Activated CD8-positive, alpha-beta memory T cell treated with anti-CD3 and anti-CD28 coated beads, Interleukin-2, amount 50 U/mL, for 24 hours (primary cell): ENCODE data around the gene OR10K2.
"Not testable (repeated sequence)": the region's sequence is repeated elsewhere in the genome, so short reads cannot be mapped to it uniquely, and the experiment has no call there.

Experiments used
- DNase-seq: peaks from one replicate; pipeline ENCODE4 v3.0.0-alpha.2; 2020; ENCODE audit errors: extremely low read depth

Gene OR10K2, protein sequence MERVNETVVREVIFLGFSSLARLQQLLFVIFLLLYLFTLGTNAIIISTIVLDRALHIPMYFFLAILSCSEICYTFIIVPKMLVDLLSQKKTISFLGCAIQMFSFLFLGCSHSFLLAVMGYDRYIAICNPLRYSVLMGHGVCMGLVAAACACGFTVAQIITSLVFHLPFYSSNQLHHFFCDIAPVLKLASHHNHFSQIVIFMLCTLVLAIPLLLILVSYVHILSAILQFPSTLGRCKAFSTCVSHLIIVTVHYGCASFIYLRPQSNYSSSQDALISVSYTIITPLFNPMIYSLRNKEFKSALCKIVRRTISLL

DNA sequence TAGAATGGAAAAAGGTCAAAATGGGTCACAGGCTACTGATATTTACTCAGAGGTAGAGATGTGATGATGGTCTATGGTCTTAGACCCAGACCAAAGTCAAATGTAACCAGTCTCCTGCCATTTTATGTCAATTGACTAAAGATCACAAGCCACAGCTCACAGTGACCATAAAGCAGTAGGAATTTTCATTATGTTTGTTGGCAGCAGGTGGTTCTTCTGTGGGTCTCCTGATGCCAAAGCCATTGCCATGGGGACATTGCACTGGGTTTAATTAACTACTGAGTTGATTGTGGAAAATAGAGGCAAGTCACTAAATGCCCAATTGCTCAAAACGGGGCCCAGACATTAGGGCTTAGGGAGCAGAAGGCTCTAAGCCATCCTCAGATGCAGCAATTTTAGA is at the start of gene OR10K2:
OR10K2 (minus strand) TSS at position 101 of the 400 bp plus-strand sequence. CDS start 5,371 bp downstream, outside the sequence.
- DNase-seq: no peak

DNA sequence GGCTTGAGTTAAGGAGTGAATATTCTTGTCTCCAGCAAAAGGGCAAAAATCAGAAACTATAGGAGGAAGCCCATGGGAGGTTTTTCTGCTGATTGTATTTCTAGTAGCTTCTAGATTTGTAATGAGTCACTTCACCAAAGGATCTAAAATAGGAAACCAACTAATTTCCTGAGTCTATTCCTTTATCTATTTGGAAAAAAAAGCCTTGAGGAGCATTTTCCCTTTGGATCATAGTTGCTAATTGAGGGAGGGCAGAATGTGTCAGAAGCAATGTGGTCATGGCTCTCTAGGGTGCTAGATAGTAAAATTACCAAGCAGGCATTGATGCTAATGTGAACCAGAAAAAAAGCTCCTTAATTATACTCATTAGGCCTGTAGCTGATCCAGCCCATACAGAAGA is 45.9 kb upstream of the OR10K2 start, which contains the start of gene OR10R2:
OR10R2 (plus strand) TSS at position 301 of the 400 bp plus-strand sequence. CDS start 106 bp downstream, outside the sequence.
- no peak for DNase-seq

DNA sequence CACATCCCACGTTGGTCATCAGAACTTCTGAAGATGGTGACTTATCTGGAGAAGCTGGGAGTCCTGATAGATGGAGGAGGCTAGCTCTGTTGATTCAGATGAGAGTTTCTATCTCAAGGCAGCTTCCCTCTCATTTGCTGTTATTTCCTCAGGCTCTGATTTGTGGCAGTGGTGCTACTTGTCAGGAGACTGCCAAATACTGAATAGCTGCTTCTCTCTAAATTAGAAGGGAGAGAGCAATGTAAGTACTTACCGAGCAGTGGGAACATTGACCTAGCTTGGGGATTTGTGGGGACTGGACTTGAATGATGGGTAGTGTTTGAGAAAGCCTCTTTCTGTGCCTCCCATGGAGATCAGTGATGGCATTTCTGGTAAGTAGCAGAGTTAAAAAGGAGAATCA is 35.5 kb upstream of the OR10K2 start, which contains the start of gene OR10K1:
OR10K1 (plus strand) TSS at position 301 of the 400 bp plus-strand sequence. CDS start 3,728 bp downstream, outside the sequence.
- DNase-seq: no peak

DNA sequence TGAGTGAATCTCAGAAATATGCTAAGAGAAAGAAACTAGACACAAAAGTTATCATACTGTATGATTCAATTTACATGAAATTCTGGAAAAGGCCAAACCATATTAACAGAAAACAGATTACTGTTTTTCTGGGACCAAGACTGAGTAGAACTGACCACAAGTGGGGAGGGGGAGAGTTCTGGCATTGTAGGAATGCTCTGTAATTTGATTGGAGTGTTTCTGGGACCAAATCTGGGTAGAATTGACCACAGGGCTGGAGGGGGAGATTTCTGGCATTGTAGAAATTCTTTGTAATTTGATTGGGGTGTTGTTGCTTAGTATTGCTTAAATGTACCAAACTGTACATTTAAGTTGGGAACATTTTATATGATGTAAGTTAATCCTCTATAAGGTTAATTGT is 32.2 kb upstream of the OR10K2 start:
- DNase-seq: no peak

DNA sequence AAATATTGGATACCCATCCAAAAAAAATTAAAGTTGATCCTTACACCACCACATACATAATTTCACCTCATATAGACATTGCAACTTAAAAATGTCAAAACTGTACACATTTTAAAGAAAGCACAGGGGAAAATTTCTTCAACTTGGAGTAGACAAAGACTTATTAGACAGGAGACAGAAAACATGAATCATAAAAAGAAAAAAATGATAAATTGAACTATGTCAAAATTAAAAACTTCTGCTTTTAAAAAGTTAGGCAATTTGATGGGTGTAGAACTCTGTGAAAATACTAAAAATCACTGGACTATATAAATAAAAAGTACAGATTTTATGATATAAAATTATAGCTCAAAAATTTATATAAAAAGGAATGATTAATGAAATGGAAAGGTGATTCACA is 31.2 kb upstream of the OR10K2 start:
- no peak for DNase-seq

DNA sequence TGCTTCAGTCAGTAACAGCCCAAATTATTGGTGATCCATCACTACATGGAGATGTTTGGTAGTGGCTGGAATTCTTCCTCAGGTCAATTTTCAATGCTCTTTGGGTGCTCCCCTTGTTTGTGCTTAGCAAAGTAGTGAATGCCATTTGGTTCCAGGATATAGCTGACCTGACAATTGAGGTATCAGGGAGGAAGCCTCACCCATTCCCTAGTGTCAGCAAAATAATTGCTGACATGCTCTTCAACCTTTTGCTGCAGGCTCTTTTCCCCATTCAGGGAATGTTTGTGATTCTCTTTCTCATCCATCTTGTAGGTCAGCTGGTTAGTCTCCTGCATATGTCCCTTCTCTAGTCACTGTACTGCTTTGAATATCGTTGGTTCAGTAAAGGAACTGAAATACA is 28.5 kb upstream of the OR10K2 start:
- DNase-seq: no peak

DNA sequence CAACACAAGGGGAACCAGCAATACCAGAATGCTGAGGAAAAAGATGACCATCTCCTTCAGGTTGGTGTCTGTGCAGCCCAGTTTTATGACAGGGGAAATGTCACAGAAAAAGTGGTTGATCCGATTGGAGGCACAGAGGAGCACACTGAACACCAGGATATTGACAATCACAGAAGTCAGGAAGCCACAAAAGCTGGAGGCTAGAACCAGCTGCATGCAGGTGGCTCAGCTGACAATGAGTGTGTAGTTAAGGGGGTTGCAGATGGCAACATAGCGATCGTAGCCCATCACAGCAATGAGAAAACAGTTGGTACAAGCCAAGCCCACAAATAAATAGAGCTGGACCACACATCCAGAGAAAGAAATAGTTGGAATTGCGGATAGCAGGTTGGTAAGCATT is 19.3 kb upstream of the OR10K2 start:
- no peak for DNase-seq

DNA sequence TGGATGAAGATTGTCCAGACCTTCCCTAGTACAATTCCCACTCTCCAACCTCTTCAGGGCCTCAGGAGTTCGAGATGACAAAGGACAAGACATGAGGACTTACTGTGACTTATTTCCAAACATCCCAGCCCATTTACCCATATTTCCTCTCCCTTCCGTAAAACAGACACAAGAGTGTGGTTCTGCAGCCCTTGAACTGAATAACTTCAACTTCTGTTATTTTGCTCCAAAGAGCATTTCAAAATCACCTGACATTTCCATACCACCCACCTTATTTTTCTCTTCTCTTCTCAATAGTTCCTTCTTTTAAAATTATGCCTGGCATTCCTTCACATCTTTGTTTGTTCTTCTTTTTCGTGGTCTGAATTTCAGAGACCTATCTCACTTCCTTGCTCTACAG is 8.7 kb upstream of the OR10K2 start:
- no peak for DNase-seq

DNA sequence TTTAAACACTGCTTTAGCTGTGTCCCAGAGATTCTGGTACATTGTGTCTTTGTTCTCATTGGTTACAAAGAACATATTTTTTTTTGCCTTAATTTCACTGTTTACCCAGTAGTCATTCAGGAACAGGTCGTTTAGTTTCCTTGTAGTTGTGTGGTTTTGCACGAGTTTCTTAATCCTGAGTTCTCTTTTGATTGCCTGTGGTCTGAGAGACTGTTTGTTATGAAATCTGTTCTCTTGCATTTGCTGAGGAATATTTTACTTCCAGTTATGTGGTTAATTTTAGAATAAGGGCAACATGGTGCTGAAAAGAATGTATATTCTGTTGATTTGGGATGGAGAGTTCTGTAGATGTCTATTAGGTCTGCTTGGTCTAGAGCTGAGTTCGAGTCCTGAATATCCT is 4.1 kb upstream of the OR10K2 start:
- not testable (repeated sequence) for DNase-seq

DNA sequence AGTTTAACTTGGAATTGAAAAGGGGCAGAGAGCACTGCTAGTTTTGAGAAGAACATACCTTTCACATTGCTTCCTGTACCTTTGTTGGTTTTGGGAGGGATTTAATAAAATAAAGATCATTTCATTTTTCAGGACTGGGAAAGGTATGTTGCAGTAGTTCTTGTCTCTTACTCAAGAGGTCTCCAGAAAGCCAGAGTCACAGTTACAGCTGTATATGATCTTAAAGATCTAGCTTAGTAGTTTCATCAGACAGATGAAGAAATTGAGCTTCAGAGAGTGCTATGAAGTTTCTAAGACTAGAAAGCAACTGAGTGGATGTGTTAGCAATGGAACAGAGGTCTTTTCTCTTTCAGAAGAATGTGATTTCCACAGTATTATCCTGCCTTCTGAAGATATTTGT is 1.0 kb downstream of the OR10K2 start:
- no peak for DNase-seq

DNA sequence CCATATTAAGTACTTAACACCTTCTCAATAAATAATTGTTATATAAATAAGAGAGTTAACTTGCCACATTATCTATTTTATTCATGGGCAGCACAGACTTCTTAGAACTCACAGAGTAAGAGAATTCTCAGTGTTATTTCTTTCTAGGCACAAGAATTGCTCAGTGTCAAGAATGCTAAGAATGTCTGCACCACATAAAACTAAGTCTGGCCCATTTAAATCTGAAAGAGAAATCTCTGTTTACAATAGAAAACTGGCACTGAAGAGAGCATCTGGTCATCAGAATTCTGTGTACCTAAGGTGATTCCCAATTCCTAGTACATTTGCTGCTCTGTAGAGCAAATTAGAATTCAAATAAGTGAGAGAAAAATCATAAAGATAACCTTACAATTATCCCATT is 3.8 kb downstream of the OR10K2 start:
- no peak for DNase-seq

DNA sequence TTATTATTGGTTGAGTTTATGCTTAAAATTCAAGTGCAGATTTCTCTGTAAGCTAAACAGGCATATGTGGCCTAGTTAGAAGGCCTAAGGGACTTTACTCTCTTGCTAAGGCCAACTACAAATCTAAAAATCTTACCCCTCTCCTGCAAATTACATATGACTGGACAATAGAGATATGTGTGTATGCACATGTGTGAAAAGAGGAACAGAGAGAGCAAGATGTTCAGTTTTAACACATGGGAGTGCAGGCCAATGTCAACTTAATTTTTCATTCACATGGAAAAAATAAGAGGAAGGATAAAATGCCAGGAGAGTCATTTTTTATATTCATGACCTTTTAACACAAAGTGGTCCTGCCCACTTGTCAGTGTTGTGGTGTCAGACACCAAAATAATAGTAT is 8.5 kb downstream of the OR10K2 start:
- DNase-seq: no peak

DNA sequence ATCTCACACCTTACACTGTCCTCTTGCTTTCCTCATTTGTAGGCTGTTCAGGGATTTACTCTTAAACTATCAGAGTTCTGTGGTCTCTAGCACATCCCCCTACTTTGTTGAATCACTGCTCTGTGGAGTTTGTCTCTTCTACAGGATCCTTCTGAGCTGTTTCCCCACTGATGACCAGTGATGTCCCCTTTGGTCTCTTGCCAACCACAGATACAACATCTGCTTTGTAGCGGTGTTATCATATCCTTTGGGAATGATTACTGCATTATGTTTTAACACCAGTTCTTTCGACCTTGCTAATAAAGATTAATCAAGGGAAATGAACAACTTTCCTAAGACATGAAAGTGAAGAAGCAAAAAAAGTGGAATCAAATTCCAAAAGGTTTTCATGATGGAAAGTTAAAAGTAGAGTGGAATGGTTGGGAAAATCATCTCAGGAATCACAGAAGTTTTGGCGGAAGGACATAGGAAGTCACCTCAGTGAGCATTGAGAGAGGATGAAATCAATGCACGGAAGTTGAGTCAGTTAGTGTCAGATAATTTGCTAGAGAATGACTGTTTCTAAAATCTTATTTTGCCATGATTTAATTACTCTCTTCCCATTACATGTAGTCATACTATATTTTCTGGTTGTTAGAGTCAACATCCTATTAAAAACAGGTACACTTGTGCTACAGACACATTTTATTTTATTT is 11.2 kb downstream of the OR10K2 start:
- DNase-seq: no peak

DNA sequence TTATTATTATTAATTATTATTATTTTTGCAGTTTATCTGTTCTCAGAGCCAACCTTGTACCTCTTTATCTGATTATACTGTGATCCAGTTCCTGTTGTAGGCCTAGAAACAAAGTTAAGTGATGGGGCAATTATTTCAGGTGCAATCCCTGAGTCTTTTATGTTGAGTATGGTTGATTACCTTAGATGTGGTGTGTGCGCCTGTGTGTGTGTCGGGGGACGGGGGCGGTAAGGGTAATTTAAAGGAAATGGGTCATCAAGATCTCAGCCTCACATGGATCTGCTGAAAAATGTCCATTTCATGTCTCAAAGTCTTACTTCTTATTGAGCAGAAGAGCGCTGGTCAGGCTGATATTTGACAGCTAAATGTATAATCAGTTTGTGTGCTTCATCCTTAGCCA is 18.9 kb downstream of the OR10K2 start:
- no peak for DNase-seq

DNA sequence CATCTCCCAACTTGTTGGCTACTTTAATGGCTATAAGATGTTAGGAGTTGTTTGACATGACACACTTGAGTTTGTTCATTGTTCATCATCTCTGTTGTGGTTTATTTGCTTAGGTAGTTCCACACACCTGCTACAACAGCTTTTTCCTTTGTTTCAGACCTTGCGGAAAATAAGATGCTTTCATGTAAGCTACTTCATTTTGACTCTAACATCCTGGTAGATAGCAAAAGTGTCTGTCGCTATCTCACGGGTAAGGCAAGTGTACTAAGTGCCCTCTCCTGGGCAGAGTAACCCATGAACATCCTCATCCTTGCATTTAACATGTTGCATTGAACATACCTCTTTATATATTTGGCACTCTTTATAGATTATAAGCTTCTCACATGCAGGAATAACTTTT is 25.2 kb downstream of the OR10K2 start:
- no peak for DNase-seq

DNA sequence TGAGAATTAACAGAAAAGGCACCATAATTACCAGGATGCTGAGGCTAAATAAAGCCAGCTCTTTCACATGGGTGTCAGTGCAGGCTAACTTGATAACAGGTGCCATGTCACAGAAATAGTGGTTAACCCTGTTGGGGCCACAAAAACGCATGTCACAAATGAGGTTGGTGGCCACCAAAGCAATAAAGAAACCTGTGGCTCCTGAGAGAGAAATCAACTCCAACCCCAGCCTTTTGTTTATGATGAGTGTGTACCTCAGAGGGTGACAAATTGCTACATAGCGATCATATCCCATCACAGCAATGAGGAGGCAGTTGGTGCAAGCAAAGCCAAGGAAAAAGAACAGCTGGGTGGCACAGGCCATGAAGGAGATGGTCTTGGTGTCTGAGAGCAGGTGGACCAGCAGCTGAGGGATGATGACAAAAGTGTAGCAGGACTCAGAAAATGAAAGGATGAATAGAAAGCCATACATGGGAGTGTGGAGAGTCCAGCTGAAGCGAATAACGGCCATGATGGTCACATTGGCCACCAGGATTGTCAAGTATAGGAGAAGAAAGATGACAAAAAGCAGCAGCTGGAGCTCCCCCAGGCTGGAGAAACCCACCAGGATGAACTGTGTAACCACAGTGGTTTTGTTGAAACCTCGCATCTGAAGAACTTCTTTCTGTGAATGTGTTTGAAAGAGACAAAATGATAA is 27.1 kb downstream of the OR10K2 start, which contains the start of gene OR10T2:
OR10T2 (minus strand) TSS at position 649 of the 697 bp plus-strand sequence; CDS start at position 649, 0 bp downstream.
- no peak for DNase-seq

DNA sequence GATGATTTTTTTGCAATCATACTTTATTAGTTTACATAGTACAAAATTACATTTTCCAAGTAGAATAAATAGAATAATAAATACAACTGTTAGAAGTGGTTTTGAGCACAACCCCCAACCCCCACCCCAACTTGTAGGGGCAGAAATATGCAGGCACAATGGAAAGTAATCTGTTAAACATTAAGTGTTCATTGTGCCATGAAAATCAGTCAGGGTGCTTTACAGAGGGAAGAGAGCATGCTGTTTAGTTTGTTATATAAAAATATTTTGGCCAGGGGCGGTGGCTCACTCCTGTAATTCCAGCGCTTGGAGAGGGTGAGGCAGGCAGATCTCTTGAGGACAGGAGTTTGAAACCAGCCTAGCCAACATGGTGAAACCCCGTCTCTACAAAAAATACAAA is 29.4 kb downstream of the OR10K2 start:
- no peak for DNase-seq

DNA sequence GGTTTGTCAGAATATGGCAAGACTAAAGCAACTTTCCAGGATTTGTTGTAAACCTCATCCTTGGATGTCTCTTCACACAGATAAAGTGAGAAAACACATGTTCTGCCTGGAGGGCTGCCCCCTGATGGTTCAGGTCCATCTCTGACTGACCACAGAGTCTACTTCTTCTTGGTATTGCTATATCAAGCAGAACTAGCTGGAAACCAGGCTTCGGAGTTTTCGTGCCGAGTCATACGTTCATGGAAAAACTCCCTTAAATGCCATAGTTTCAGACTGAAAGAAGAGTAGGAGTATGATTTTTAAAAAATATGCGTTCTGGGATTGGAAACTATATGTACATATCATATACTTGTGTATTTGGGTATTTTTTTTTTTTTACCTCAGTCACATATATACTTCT is 32.6 kb downstream of the OR10K2 start:
- DNase-seq: no peak

DNA sequence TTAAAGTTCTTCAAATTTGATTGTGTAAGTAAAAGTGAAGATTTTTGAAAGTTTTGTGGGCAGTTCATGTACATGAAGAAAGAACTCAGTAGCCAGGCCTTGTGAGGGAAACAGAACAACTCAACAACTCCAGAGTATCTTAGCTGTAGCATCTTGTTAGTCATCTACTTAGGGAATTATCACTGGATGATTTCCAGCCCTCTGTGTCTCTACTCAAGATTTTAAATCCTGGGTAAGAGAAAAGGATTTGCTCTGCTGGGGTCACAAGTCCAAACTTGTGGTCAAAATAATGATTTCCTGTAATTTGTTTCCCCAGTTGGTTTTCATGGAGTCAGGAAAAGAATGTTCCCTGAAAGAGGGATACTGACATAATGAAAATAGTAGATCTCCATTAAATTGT is 34.9 kb downstream of the OR10K2 start:
- no peak for DNase-seq

DNA sequence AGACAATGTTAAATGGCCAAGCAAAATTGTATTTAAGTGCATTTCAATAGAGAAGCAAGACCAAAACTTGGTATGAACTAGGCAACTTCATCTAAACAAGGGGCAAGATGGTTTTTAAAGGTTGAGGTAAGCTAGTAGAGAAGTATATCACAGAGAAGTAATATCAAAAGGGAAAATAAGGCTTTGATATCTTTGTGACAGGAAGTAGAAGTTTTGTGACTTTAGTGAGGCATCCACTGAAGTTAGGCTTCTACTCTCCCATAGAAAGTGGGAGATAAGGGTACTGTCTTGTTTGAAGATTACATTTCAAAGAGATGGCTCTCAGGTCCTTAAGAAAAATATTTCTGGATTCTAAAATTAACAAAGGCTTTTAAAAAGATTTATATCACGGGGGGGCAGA is 35.7 kb downstream of the OR10K2 start:
- DNase-seq: no peak

DNA sequence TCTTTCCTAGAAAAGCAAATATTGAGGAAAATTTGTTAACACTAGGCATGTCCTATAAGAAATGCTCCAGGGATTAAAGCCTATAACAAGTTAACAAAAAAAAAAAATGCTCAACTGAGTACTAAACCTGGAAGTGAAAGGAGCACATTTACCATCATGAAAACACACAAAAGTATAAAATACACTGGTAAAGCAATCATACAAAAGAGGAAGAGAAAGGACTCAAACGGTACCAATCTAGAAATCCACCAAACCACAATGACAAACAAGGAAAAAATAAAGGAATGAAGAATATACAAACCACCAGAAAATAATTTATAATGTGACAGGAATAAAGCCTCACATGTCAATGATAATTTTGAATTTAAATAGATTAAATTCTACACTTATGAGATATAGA is 51.2 kb downstream of the OR10K2 start:
- no peak for DNase-seq

DNA sequence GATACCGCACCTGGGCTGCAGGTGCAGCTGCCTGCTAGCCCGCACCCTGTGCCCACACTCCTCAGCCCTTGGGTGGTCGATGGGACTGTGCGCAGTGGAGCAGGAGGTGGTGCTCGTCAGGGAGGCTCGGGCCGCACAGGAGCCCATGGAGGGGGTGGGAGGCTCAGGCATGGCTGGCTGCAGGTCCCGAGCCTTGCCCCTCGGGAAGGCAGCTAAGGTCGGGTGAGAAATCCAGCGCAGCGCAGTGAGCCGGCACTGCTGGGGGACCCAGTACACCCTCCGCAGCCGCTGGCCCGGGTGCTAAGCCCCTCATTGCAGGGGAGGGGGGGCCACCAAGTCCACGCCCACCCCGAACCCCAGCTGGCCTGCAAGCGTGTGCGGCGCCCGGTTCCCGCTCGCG is 51.9 kb downstream of the OR10K2 start:
- DNase-seq: not testable (repeated sequence)
